GM10248 (cell line): Measurements from ENCODE around the gene ZDHHC1.

Experiments used
- CTCF ChIA-PET: fragments of 300-600 bp; sonication (Branson Sonifier 250); formaldehyde crosslinking; extraction: SDS; loops from one replicate; lab custom pipeline; 2021; ENCODE audit warnings: antibody characterized with exemption; lab: Yijun Ruan, JAX
- POLR2A ChIA-PET: fragments of 350-650 bp; sonication (Branson Sonifier 250); formaldehyde crosslinking; extraction: SDS; loops from one replicate; lab custom pipeline; 2020; ENCODE audit warnings: antibody characterized with exemption; lab: Yijun Ruan, JAX
- DNase-seq: peaks from one replicate; pipeline ENCODE4 v3.0.0; 2012; ENCODE audit errors: extremely low spot score
- TF ChIP-seq, protein P1 (sequence below): IDR thresholded peaks from 2 replicates; pipeline ENCODE4 v1.5.1; 2012; ENCODE audit warnings: mild to moderate bottlenecking, low read depth; ENCODE audit errors: extremely low read depth, missing control alignments, control extremely low read depth

The ZDHHC1 gene

DNA sequence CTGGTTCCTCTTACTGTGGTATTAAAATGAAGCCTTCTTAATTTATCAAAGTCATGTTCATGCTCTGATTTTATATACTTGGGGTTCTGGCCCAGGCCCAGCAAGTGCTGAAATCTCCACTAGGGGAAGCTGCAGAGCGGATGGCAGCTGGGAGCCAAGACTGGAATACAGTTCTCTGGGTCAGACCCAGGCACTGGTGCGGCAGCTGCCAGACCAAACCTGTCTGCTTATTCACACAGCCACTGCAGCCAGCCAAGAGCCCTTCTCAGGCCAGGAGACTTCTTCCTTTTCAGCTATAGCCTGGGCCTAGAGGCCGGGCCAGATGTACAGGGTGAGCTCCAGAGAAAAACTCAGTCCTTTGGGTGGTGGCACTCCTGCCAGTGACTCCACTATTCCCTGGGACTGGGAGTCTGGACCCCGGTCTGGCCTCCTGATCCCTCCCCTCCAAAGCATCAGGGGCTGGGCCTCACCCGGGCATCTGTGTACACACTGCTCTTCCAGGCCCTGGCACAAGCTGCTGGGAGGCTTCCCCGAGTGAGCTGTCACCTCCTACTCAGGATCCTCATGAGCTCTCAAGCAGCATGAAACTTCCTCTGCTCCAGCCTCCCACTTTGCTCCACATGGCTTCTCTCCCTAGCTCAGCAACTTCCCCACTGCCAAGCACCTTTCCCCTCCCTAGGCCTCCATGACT is 40.3 kb upstream of the ZDHHC1 start:
- TF ChIP-seq, protein P1, sequence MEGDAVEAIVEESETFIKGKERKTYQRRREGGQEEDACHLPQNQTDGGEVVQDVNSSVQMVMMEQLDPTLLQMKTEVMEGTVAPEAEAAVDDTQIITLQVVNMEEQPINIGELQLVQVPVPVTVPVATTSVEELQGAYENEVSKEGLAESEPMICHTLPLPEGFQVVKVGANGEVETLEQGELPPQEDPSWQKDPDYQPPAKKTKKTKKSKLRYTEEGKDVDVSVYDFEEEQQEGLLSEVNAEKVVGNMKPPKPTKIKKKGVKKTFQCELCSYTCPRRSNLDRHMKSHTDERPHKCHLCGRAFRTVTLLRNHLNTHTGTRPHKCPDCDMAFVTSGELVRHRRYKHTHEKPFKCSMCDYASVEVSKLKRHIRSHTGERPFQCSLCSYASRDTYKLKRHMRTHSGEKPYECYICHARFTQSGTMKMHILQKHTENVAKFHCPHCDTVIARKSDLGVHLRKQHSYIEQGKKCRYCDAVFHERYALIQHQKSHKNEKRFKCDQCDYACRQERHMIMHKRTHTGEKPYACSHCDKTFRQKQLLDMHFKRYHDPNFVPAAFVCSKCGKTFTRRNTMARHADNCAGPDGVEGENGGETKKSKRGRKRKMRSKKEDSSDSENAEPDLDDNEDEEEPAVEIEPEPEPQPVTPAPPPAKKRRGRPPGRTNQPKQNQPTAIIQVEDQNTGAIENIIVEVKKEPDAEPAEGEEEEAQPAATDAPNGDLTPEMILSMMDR, result no peak
- POLR2A ChIA-PET, result no interaction called here
- DNase-seq, result peak; percentile 26
- CTCF ChIA-PET, result interaction anchor here (0.9 to 2.5 kb wide), 7 partner anchors 9 to 64 kb away, joined by 3 to 13 read pairs (median 8); partner anchors contain the start of gene HSD11B2

DNA sequence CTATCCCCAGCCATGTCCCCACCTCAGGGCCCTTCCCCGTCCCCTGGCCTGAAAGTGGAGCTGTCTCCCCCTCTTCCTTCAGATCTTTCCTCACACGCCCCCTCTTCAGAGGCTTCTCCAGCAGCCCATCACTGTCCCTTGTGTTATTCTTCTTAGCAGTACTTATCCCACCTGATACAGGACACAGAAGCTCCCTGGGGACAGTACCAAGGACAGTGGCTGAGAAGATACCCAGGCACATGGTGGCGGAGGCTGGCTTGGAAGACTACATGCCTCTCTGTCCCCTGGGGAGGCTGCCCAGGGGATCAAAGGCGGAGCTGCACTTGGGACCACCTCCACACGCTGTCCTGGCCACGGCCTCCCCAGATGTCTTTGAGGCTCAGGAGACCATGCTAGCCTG is 38.6 kb upstream of the ZDHHC1 start:
- TF ChIP-seq, protein P1, result no peak
- no peak for DNase-seq
- ChIA-PET CTCF (interaction anchor here (0.9 to 2.5 kb wide), 7 partner anchors 9 to 66 kb away, joined by 3 to 10 read pairs (median 4); partner anchors contain the start of gene ATP6V0D1), POLR2A (no interaction called here)

DNA sequence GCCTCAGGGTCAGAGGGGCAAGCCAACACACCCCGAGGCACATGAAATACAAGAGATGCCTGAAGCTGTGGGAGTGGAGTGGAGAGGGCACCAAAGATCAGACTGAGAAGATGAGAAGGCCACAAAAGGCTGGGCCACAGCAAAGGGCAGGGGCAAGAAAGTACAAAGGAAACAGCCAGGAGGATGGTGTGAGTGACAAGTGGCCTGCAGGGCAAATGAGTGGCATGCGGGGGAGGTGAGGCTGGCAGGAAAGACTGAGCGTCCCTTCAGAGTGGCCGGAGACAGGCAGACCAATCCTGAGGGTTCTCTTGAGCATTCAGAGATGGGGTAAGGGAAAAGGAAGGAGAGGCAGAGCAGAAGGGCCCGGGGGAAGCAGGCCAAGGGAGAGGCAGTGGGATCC is 37.8 kb upstream of the ZDHHC1 start:
- TF ChIP-seq, protein P1, result no peak
- ChIA-PET POLR2A (no interaction called here), CTCF (interaction anchor here (1.2 to 3.2 kb wide), 4 partner anchors 8 to 193 kb away, joined by 3 to 13 read pairs (median 5); no protein-coding TSS in a partner anchor)
- DNase-seq, result no peak

DNA sequence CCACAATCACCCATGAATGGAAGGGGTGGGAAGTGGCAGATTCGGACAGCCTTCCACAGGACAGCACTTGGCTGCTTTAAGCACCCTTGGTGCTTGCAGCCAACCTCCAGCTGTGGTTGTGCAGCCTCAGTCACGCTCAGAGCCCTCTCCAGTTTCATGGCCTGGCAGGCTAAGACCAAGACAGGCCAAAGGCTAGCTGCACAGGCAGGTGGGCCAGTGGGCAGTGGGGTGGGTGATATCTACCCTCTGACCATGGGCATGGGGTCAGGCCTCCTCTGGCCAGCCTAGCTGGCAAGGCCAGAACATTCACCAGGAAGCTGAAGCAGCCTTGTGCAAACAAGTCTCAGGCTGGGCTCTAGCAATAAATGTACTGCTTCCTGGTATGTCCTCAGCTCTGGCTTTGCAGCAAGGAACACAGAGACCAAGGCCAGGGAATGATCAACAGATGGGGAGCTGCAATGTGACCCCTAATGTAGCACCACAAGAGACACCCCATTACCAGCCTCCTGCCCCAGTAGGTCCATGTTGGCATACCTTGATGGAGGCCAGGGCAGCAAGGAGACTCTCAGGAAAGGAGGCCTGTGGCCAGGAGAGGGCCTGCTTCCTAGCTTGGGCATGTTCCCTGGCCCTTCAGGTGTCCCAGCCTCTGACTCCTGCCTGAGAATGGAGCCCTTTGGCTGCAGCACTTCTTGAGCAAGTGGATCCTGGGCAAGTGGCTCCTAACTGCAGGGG is 35.6 kb upstream of the ZDHHC1 start:
- no peak for DNase-seq
- ChIA-PET CTCF (interaction anchor here (1.4 to 3.2 kb wide), 5 partner anchors 14 to 191 kb away, joined by 3 to 13 read pairs (median 4); no protein-coding TSS in a partner anchor), POLR2A (no interaction called here)
- TF ChIP-seq, protein P1, result no peak

DNA sequence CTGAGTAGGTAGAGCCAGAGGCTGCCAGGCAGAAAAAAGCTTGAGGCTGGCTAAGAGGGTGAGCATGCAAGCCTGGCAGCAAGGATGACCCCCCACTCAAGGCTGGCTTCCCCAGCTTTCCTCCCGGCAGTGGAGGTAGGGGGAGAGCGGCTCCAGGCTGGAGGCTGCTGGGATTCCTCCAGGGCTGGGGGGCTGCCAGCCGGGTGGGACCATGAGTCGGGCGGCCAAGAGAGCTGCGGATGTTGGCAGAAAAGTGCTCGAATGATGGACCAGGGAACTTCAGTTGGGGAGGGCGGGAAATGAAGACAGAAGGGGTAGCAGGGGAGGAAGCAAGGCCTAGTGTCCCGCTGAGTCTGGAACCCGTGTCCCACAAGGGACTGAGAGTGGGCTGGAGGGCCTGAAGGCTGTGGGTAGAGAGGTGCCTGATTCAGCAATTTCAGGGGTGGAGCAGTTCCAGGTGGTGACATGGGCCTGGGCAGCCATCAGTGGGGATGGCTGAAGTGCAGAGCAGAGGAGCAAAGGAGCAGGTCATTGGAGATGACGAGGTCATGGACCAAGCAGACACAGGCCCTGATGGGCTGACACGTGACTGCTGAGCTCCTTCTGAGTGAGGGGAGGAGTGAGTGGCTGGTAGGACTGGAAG is 34.9 kb upstream of the ZDHHC1 start:
- ChIA-PET CTCF (interaction anchor here (1.4 to 3.2 kb wide), 7 partner anchors 15 to 190 kb away, joined by 3 to 15 read pairs (median 4); no protein-coding TSS in a partner anchor), POLR2A (no interaction called here)
- TF ChIP-seq, protein P1, result no peak
- no peak for DNase-seq

DNA sequence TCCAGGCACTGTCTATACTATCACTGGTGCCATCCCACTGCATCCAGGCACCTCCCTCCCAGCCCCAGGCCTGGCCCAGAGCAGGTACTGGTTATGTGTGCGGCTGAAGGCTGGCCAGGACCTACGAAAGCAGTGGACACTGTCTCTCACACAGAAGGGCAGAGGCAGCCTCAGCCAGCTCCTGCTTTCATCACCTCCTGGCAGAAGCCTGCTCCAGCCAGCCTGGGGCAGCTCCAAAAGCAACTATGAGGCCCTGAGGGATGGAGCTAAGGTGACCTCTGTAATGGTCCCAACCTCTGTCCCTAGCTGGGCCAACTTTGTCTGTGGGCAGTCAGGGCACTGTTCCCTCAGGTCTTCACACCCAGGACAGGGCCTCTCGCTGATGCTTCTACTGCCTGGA is 33.5 kb upstream of the ZDHHC1 start:
- ChIA-PET POLR2A (no interaction called here), CTCF (interaction anchor here (1.1 to 1.8 kb wide), 7 partner anchors 9 to 50 kb away, joined by 3 to 15 read pairs (median 7); no protein-coding TSS in a partner anchor)
- TF ChIP-seq, protein P1, result no peak
- no peak for DNase-seq
